A204.1 (cell line): ENCODE data around the gene CCSER2.
"Not testable (repeated sequence)": the region's sequence is repeated elsewhere in the genome, so short reads cannot be mapped to it uniquely, and the experiment has no call there.

Source experiments
- FAIRE-seq: peaks from 2 replicates; lab custom pipeline; 2012; peaks lifted over from hg19 to GRCh38; lab: Jason Lieb, UNC

CCSER2 gene

GRCh38 chr10:84311576-84311975, 16.8 kb upstream of the CCSER2 start:
- no peak for FAIRE-seq

GRCh38 chr10:84312816-84313215, 15.6 kb upstream of the CCSER2 start:
- no peak for FAIRE-seq

- no peak for FAIRE-seq
Measured at GRCh38 chr10:84314275-84314674, 14.1 kb upstream of the CCSER2 start.

- no peak for FAIRE-seq
Measured at GRCh38 chr10:84317174-84317573, 11.2 kb upstream of the CCSER2 start.

- FAIRE-seq: no peak
Measured at GRCh38 chr10:84321902-84322301, 6.5 kb upstream of the CCSER2 start.

- FAIRE-seq: not testable (repeated sequence)
Measured at GRCh38 chr10:84323566-84323965, 4.8 kb upstream of the CCSER2 start.

- FAIRE-seq: not testable (repeated sequence)
Measured at GRCh38 chr10:84326995-84327394, 1.4 kb upstream of the CCSER2 start.

- FAIRE-seq: no peak
Measured at GRCh38 chr10:84329196-84329611, 815 bp downstream of the CCSER2 start.

- no peak for FAIRE-seq
Measured at GRCh38 chr10:84329986-84330651, 1.7 kb downstream of the CCSER2 start.

GRCh38 chr10:84331091-84331490, 2.7 kb downstream of the CCSER2 start:
- no peak for FAIRE-seq

- no peak for FAIRE-seq
Measured at GRCh38 chr10:84333864-84334451, 5.6 kb downstream of the CCSER2 start.

- no peak for FAIRE-seq
Measured at GRCh38 chr10:84334811-84335210, 6.4 kb downstream of the CCSER2 start.

GRCh38 chr10:84335516-84335915, 7.1 kb downstream of the CCSER2 start:
- FAIRE-seq: no peak

GRCh38 chr10:84336406-84337090, 8.2 kb downstream of the CCSER2 start:
- FAIRE-seq: no peak

GRCh38 chr10:84337199-84337598, 8.8 kb downstream of the CCSER2 start:
- no peak for FAIRE-seq

- FAIRE-seq: no peak
Measured at GRCh38 chr10:84339025-84339424, 10.6 kb downstream of the CCSER2 start.

GRCh38 chr10:84340187-84340586, 11.8 kb downstream of the CCSER2 start:
- FAIRE-seq: no peak

GRCh38 chr10:84340632-84341537, 12.5 kb downstream of the CCSER2 start:
- FAIRE-seq: no peak

GRCh38 chr10:84341538-84341856, 13.1 kb downstream of the CCSER2 start:
- FAIRE-seq: no peak

GRCh38 chr10:84341983-84342382, 13.6 kb downstream of the CCSER2 start:
- FAIRE-seq: no peak

GRCh38 chr10:84342584-84342983, 14.2 kb downstream of the CCSER2 start:
- no peak for FAIRE-seq

- no peak for FAIRE-seq
Measured at GRCh38 chr10:84343831-84344230, 15.4 kb downstream of the CCSER2 start.

GRCh38 chr10:84344526-84344925, 16.1 kb downstream of the CCSER2 start:
- FAIRE-seq: no peak
